H1 (cell line): Measurements from ENCODE around the gene CCL24. TPM values are rescaled to one million over a fixed set of nuclear protein-coding genes. Genes with fewer than 3 reads are reported as not detected.

Experiments used
- CTCF ChIP-seq, 3 experiments: IDR thresholded peaks; 1 replicate in 2 of 3; 2 replicates in 1 of 3; pipeline versions ENCODE4 v1.5.1 to v1.6.1; 2011; ENCODE audit warnings: low read length in 3 of 3, mild to moderate bottlenecking in 3 of 3, inconsistent platforms in 2 of 3, low read depth in 1 of 3, moderate library complexity in 1 of 3; ENCODE audit not compliant: insufficient read depth in 1 of 3; ENCODE audit errors: control extremely low read depth in 1 of 3
- JUN ChIP-seq: IDR thresholded peaks from 2 replicates; pipeline ENCODE4 v1.6.1; 2011; ENCODE audit warnings: low read depth, mild to moderate bottlenecking, improper control_type of control experiment, low read length
- KDM4A ChIP-seq: IDR thresholded peaks from one replicate; pipeline ENCODE4 v1.7.1; 2012; ENCODE audit warnings: low read depth, mild to moderate bottlenecking, moderate library complexity, low read length, inconsistent platforms; ENCODE audit not compliant: severe bottlenecking
- NRF1 ChIP-seq: IDR thresholded peaks from 2 replicates; pipeline ENCODE4 v1.6.1; 2011; ENCODE audit warnings: mild to moderate bottlenecking, low read depth, low read length, improper control_type of control experiment
- RBBP5 ChIP-seq: IDR thresholded peaks from 2 replicates; pipeline ENCODE4 v1.7.1; 2012; ENCODE audit warnings: low read depth, mild to moderate bottlenecking, inconsistent platforms, low read length, moderate library complexity, borderline replicate concordance
- SIRT6 ChIP-seq: IDR thresholded peaks from one replicate; pipeline ENCODE4 v1.7.1; 2012; ENCODE audit warnings: low read length, inconsistent platforms
- SIX5 ChIP-seq: IDR thresholded peaks from 2 replicates; pipeline ENCODE4 v1.6.1; 2011; ENCODE audit warnings: mild to moderate bottlenecking, low read depth, low read length
- USF2 ChIP-seq: IDR thresholded peaks from 2 replicates; pipeline ENCODE4 v1.6.1; 2011; ENCODE audit warnings: low read length, improper control_type of control experiment
- polyA plus RNA-seq, 7 experiments: library from polyadenylated mRNA; depleted of rRNA in 3 of 7; stranded (reverse) in 5 of 7; unstranded in 2 of 7; fragments of >200 nt in 5 of 7; fragments of 200-250 nt in 2 of 7; gene quantifications; 1 replicate in 5 of 7; 2 replicates in 1 of 7; 4 replicates in 1 of 7; pipeline versions ENCODE4 v1.2.1 to v1.2.3, GENCODE V29; 2011 to 2013; ENCODE audit warnings: missing spikeins in 2 of 7, mixed read lengths in 2 of 7
- total RNA-seq: library from RNA; stranded (reverse); fragmentation: NEBNext Ultra II Directional; extraction: Animal tissue kit (Norgen Biotek cat#: 25700); gene quantifications from 2 replicates; pipeline ENCODE4 v1.2.1, GENCODE V29; 2021

The CCL24 gene
- total and polyA plus RNA-seq, 2 of the 8 experiments (the other 6 are each of a cell fraction or from before 2014, with no cell fraction given) = not detected

DNA sequence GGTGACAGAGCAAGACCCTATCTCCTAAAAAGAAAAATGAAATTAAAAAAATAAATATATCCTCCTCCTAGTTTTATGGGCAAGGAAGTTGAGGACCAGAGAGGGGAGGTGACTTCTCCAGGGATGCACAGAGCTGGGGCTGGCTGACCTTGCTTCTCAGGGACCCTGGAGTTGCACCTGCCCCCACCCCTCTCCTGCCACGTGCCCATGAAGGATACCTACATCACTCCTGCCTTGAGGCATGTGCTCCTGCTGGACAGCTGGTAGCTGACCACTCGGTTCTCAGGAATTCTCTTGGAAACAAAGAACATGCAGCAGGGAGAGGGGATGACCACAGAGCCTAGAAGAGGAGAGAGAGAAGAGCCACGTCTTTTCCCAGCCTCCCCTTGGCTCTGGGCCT lies 522 bp downstream of the CCL24 start (continued):
- TF ChIP-seq CTCF (IDR thresholded peaks at IDR 0.05; ENCODE audit: control extremely low read depth in 1 of 3, insufficient read depth in 1 of 3, low read depth in 1 of 3, low read length in 3 of 3) (no peak), NRF1 (no peak), RBBP5 (no peak), SIRT6 (no peak), JUN (no peak), KDM4A (no peak), SIX5 (no peak), USF2 (no peak)
